Stimulated activated CD4-positive, alpha-beta T cell treated with anti-CD3 and anti-CD28 coated beads, Interleukin-15, amount 100 ng/mL, for 48 hours (primary cell): ENCODE measurements around the gene DIS3L2.
"Not testable (repeated sequence)": the region's sequence is repeated elsewhere in the genome, so short reads cannot be mapped to it uniquely, and the experiment has no call there.

ENCODE experiments used
- DNase-seq, 2 donors: peaks; one replicate each; pipeline ENCODE4 v3.0.0-alpha.2; 2020; ENCODE audit warnings: low read depth in 2 of 2

Gene DIS3L2

GRCh38 chr2:232347369-232347768 lies 385.9 kb downstream of the DIS3L2 start:
- no peak for DNase-seq

- no peak for DNase-seq
Measured at GRCh38 chr2:232348936-232349335, 387.4 kb downstream of the DIS3L2 start.

- no peak for DNase-seq
Measured at GRCh38 chr2:232349546-232349945, 388.0 kb downstream of the DIS3L2 start.

GRCh38 chr2:232349946-232350635 lies 388.6 kb downstream of the DIS3L2 start:
- DNase-seq, result no peak

- DNase-seq, result no peak
Measured at GRCh38 chr2:232350804-232351685, 389.5 kb downstream of the DIS3L2 start.

- no peak for DNase-seq
Measured at GRCh38 chr2:232351686-232352510, 390.4 kb downstream of the DIS3L2 start.

GRCh38 chr2:232352511-232353091 lies 391.1 kb downstream of the DIS3L2 start:
- DNase-seq, result no peak

GRCh38 chr2:232353096-232353495 lies 391.6 kb downstream of the DIS3L2 start:
- DNase-seq, result no peak

GRCh38 chr2:232353660-232354059 lies 392.1 kb downstream of the DIS3L2 start:
- no peak for DNase-seq

- DNase-seq, result no peak
Measured at GRCh38 chr2:232354069-232354468, 392.6 kb downstream of the DIS3L2 start.

- DNase-seq, result no peak
Measured at GRCh38 chr2:232361646-232362045, 400.1 kb downstream of the DIS3L2 start.

- DNase-seq, result no peak
Measured at GRCh38 chr2:232362174-232362900, 400.8 kb downstream of the DIS3L2 start.

GRCh38 chr2:232363064-232363783 lies 401.7 kb downstream of the DIS3L2 start:
- DNase-seq, result not testable (repeated sequence)

GRCh38 chr2:232363784-232364615 lies 402.5 kb downstream of the DIS3L2 start:
- no peak for DNase-seq

- not testable (repeated sequence) for DNase-seq
Measured at GRCh38 chr2:232364806-232365594, 403.5 kb downstream of the DIS3L2 start.

GRCh38 chr2:232365621-232366321 lies 404.3 kb downstream of the DIS3L2 start:
- no peak for DNase-seq

- not testable (repeated sequence) for DNase-seq
Measured at GRCh38 chr2:232366461-232366860, 404.9 kb downstream of the DIS3L2 start.

- no peak for DNase-seq
Measured at GRCh38 chr2:232367016-232367415, 405.5 kb downstream of the DIS3L2 start.
